ENCODE data around the gene TCAF2.
"Not testable (repeated sequence)": the region's sequence is repeated elsewhere in the genome, so short reads cannot be mapped to it uniquely, and the experiment has no call there.

Gene TCAF2

GRCh38 chr7:143620646-143621045 is at the start of gene TCAF2:
TCAF2 (plus strand) TSS chr7:143620974.
- DNase-seq (ENCODE audit: low read depth) = not testable (repeated sequence)

- DNase-seq (ENCODE audit: low read depth) = not testable (repeated sequence)
Observed at GRCh38 chr7:143571501-143571900, 49.3 kb upstream of the TCAF2 start, which contains the start of gene CTAGE15. CTAGE15 (plus strand) TSS chr7:143571801; CDS start chr7:143571818, 17 bp downstream.

GRCh38 chr7:143588183-143588582 is 32.6 kb upstream of the TCAF2 start:
- not testable (repeated sequence) for DNase-seq (ENCODE audit: low read depth)

GRCh38 chr7:143589897-143590296 is 30.9 kb upstream of the TCAF2 start:
- DNase-seq (ENCODE audit: low read depth) = not testable (repeated sequence)

GRCh38 chr7:143598086-143598485 is 22.7 kb upstream of the TCAF2 start:
- DNase-seq (ENCODE audit: low read depth) = not testable (repeated sequence)

GRCh38 chr7:143603549-143603948 is 17.2 kb upstream of the TCAF2 start:
- not testable (repeated sequence) for DNase-seq (ENCODE audit: low read depth)

GRCh38 chr7:143606088-143606487 is 14.7 kb upstream of the TCAF2 start:
- DNase-seq (ENCODE audit: low read depth) = not testable (repeated sequence)

- DNase-seq (ENCODE audit: low read depth) = not testable (repeated sequence)
Observed at GRCh38 chr7:143615545-143615944, 5.2 kb upstream of the TCAF2 start.

GRCh38 chr7:143617204-143617603 is 3.6 kb upstream of the TCAF2 start:
- not testable (repeated sequence) for DNase-seq (ENCODE audit: low read depth)

- DNase-seq (ENCODE audit: low read depth) = not testable (repeated sequence)
Observed at GRCh38 chr7:143620058-143620457, 716 bp upstream of the TCAF2 start.

GRCh38 chr7:143621175-143621574 is 401 bp downstream of the TCAF2 start:
- DNase-seq (ENCODE audit: low read depth) = not testable (repeated sequence)

GRCh38 chr7:143622130-143622529 is 1.4 kb downstream of the TCAF2 start:
- not testable (repeated sequence) for DNase-seq (ENCODE audit: low read depth)

GRCh38 chr7:143630653-143631052 is 9.9 kb downstream of the TCAF2 start:
- not testable (repeated sequence) for DNase-seq (ENCODE audit: low read depth)

GRCh38 chr7:143632506-143632905 is 11.7 kb downstream of the TCAF2 start:
- DNase-seq (ENCODE audit: low read depth) = not testable (repeated sequence)

GRCh38 chr7:143633013-143633618 is 12.3 kb downstream of the TCAF2 start:
- DNase-seq (ENCODE audit: low read depth) = not testable (repeated sequence)

GRCh38 chr7:143635364-143636240 is 14.8 kb downstream of the TCAF2 start:
- DNase-seq (ENCODE audit: low read depth) = not testable (repeated sequence)

- not testable (repeated sequence) for DNase-seq (ENCODE audit: low read depth)
Observed at GRCh38 chr7:143639372-143639771, 18.6 kb downstream of the TCAF2 start.

GRCh38 chr7:143640528-143641189 is 19.9 kb downstream of the TCAF2 start:
- DNase-seq (ENCODE audit: low read depth) = not testable (repeated sequence)

- not testable (repeated sequence) for DNase-seq (ENCODE audit: low read depth)
Observed at GRCh38 chr7:143646598-143646997, 25.8 kb downstream of the TCAF2 start.

- DNase-seq (ENCODE audit: low read depth) = not testable (repeated sequence)
Observed at GRCh38 chr7:143649902-143650301, 29.1 kb downstream of the TCAF2 start.

GRCh38 chr7:143650447-143650846 is 29.7 kb downstream of the TCAF2 start:
- DNase-seq (ENCODE audit: low read depth) = not testable (repeated sequence)

Data from HS-27A (cell line).